ENCODE data around the gene TMEM225B.
"Not testable (repeated sequence)": the region's sequence is repeated elsewhere in the genome, so short reads cannot be mapped to it uniquely, and the experiment has no call there.

Gene TMEM225B

DNA sequence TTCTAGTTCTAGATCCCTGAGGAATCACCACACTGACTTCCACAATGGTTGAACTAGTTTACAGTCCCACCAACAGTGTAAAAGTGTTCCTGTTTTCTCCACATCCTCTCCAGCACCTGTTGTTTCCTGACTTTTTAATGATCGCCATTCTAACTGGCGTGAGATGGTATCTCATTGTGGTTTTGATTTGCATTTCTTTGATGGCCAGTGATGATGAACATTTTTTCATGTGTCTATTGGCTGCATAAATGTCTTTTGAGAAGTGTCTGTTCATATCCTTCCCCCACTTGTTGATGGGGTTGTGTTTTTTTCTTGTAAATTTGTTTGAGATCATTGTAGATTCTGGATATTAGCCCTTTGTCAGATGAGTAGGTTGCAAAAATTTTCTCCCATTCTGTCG lies 56.6 kb downstream of the TMEM225B start:
- not testable (repeated sequence) for DNase-seq (ENCODE audit: low spot score)

GRCh38 chr7:99657879-99658278 lies 59.8 kb downstream of the TMEM225B start:
- DNase-seq (ENCODE audit: low spot score), result not testable (repeated sequence)
